GM21576 (cell line): Measurements from ENCODE around the gene PHF13.

ENCODE experiments used
- ATAC-seq: cut with Tn5 transposase; IDR thresholded peaks from one replicate; pipeline ENCODE4 v1.9.1; 2021; ENCODE audit warnings: mild to moderate bottlenecking, moderate library complexity; ENCODE audit not compliant: unreplicated experiment

PHF13 gene

DNA sequence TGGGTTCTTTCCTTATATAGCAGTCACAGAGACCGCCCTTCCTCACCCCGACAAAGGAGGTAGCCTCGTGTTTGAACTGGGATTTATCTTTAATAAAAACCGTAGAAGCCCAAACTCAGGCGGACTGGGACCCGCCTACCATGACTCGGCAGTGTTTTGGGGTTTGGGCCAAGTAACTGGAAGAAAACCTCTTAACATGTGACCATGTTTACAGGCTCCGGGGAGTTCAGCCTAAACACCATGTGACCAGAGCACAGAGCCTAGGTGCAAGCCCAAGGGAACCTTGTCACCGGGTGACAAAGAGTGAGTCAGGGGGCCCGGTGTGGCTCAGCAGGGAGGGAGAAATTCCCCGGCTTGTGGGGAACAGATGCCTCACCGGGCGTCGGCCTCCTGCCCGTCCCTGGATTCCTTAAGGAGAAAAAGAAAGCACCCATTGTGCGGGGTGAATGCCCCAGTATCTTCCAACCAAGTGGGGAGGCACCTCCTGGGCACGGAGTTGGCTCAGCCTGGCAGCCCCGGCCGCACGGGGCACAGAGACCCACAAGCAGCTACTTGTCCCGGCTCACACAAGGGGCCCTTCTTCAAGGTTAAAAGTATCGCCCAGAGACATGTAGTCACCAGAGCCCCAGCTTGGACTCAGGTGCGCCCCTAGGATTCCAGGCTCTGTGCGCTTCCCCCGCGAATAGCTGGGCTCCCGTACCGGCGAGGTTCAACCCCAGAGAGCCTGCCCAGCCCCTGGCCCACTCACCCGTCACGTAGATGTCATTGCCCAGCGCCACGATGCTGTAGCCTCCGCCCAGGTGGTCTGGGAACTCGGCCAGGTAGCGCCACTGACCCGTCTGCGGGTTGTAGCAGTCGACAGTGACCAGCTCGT lies 12.2 kb upstream of the PHF13 start:
- ATAC-seq: peak; percentile 39

DNA sequence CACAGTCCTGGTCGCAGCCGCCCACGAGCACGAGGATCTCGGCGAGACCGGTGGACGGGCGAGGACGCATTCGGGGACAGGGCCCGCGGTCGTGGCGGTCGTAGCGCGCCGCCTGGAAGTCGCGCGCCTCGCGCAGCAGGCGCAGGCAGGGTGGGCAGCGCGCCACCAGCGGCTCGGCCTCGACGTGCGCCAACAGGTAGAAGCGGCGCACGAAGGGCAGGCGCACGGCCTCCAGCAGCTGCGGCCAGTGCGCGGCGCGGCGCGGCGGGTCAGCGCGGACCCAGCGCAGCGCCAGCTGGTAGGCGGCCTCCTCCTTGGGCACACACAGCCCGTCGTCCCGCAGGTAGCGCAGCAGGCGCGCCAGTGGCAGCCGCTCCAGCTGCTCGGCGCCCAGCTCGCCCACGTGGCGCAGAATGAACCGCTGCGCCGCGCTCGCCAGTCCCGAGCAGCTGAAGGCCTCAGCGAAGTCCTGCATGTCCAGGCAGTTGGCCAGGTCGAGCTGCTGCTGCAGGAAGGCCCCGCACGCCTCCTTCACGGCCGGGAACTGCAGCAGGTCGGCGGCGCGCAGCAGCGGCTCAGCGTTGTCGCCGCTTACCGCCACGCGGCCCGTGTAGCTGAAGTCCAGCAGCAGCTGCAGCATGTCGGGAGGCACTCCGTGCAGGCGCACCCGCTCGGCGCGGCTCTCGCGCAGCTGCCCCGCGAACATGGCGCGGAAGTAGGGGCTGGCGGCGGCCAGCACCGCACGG lies 11.4 kb upstream of the PHF13 start:
- ATAC-seq: no peak

DNA sequence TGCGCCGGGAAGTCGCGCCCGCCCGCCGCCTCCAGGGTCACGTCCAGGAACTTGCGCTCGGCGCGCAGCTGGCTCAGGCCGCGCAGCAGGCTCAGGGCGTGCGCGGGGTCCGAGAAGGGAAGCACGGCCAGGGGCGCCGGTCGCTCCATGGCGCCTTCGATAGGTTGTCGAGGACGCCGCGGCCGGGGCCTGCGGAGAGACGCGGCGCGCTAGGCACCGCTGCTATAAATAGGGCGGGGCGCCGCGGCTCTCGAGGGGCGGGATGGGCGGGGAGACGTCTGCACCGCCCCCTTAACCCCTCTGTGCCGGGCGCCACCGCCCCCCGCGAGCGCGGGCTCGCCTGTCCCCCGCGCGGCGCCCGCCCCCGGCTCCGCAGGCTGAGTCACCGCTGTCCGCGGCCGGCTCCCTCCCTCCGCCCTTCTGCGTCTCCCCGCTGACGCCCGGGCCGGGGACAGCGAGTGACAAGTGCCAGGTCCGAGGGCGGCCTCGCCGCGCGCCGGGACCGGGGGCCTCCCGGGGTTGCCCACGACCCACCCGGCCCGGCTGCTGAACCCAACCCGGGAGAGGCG lies 10.8 kb upstream of the PHF13 start, which contains the start of gene KLHL21:
KLHL21 (minus strand) TSS at position 201 of the 569 bp plus-strand sequence; CDS start at position 149, 52 bp downstream.
- ATAC-seq: peak; percentile 39

DNA sequence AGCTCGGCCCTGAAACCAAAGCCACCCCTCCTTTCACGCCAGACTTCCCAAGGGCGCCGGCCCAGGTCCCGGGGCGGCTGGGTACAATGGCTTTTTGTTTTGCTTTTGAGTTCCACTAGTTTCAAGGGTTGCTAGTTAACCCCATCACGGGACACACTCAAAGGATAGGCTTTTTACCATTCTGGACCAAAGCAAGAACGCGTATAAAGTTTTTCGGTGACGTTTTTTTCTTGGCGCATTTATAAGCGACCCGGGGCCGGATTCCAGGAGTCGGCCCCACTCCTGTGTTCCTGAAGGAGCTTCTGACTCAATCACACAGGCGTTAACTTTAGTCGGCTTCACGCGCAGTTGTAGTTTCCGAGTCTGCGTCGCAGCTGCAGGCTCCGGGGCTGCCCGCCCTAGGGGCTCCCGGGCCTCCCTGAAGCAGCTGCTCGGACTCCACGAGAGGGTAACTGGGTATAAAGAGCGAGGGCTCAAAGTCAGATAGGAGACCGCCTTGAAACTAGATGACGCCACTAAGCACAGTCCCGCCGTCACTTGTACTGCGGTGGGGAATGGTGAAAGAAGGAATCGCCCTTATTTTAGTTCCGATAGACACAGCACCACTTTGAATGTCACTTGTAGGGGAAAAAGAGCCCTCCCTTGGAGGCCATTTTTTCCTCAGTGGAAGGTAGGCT lies 10.2 kb upstream of the PHF13 start:
- ATAC-seq: peak; percentile 17

DNA sequence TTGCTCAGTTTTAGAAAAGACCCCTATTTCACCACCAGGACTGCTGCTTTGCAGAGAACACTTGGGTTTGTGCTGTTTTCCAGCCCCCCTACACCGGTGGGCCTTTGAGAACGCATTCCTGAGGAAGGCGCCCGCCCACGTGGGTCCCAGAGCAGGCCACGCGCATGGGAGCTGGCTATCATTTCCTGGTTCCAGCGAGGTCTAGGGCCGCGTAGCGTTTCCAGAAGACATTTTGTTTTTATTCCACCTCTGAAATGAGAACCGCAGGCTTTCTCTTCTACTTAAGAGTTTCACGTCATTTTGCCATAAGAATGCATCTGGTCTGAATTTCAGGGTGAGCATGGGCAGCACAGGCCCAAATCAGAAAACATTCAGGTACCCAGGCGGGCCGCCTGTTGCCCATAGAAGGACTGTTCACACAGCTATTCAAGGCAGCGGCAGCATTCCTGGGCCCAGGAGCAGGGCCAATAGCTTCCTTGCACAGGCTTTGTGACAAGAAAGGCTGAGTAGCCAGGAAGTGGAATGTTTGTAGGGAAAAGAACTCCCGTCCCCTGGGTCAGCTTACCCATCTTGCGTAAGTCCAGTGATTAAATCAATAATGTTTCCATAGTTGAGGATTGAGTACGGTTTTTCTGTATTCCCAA lies 9.5 kb upstream of the PHF13 start:
- no peak for ATAC-seq

DNA sequence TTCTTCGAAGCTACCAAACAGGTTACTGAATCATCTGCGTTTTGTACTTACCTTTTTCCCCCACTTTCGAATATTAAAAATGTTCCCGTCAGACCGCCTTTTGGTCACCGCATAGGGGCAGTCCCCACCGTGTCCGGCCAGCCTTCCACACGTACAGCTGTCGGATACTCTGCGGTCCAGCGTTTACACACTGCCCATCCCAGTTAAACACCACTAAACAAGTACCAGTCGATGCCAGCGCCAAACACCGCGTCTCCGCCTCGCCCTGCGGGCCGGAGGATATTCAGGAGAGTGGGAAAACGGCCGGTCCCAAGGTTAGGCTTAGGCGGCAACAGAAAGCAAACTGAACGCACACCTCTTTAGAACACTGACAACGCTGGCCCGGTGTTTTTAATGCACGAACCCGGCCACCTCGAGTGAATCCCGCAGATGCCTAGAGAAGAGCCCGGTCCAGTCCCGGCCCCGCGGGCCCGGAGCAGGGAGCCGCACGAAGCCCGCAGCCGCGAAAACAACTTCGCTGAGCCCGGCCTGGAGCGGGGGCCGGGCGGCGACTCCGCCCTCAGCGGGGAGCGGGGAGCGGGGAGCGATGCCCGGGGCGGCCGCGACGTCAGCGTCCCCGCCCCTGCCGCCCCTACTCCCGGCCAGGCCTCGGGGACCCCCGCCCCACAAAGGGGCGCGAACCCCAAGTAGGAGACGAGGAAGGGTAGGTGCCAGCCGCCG lies 730 bp upstream of the PHF13 start:
- ATAC-seq: peak; percentile 30

DNA sequence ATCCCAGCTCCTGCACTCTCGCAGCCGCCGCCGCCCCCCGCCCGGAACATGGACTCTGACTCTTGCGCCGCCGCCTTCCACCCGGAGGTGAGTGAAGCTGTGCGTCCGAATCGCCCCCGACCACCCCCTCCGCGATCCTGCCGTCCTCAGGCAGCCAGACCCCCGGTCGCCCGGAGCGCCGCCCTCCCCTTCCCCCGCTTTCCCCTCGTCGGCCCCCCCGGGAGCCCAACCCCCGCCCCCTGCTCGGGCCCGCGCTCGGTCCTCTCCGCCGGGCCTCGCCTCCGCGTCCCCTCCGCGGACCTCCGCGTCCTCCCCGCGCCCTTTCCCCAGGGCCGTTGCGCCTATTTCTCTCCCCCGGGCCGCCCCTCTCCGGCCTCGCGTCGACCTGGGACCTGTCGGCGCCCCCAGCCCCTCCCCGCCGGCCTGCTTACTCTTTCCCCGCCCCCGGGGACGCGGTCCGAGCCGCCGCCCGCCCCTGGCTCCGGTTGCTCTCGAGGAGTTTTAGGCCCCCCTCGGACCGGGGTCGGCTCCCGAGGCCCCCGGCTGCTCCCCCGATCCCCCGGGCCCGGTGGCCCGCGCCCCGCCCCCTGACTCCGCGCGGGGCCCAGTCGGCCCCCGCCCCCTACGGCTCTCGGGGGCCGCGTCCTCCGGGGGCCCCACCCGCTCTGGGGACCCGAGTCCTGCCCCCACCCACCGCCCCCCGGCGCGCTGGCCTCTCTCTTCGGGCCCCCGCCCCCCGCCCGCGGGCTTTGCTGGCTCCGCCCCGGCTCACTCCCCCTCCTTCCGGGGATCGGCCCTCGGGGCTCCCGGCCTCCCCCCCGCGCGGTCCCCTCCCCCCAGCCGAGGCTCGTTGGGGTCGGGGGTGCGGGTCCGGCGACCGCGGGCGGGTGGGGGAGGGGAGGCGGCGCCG lies 743 bp downstream of the PHF13 start:
- ATAC-seq: no peak

DNA sequence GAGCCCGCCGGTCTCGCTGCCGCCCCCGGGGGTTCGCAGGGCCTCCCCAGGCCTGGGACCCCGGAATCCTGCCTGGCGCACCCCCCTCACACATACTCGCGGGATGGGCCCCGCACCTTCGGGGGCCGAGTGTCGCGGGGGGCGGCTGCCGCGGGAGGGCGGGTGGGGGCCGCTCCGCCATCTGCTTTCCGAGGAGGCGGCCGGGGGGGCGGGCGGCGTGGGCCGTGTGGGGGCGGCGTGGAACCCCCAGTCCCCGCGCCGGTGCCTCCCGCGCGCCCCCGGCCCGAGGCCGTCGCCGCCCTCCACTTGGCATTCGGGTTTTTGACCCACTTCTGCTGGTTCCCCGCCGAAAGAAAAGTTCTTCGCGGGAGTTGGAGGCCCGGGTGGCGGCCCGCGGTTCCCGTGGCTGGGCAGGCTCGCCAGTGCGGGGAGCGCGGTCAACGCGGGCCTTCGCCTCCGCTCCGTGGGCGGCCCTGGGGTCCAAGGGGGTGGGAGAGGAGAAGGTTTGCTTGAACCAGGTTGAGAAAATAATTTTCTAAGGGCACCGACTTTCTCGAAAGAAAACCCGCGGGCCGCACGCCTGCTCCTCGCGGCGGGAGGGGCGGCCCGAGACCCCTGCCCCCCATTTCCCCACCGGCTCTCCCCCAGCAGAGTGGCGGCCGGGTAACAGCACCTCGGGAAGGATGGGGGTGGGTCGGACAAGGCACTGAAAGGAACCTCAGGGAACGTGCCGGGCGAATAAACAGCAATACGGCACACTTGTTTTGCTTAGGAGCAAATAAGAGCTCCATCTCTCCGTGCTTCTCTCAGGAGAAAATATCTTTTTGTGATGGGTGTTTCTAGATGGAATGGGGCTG lies 1.6 kb downstream of the PHF13 start:
- ATAC-seq: no peak

DNA sequence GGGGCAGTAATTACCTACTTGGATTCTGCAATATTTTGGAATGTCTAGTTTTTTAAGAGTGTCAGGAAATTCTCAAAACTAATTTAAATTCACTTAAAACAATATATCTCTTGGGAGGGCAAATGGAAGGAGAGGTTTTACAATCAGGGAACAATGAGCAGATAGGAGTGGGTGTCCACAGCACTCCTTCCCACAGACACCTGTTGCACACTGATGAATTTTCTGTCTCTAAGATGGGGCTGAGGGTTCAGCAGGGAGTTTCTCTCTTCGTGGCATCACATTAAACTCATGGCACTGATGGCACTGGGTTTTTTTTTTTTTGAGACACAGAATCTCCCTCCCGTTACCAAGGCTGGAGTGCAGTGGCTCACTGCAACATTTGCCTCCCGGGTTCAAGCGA lies 5.5 kb downstream of the PHF13 start:
- ATAC-seq: no peak

DNA sequence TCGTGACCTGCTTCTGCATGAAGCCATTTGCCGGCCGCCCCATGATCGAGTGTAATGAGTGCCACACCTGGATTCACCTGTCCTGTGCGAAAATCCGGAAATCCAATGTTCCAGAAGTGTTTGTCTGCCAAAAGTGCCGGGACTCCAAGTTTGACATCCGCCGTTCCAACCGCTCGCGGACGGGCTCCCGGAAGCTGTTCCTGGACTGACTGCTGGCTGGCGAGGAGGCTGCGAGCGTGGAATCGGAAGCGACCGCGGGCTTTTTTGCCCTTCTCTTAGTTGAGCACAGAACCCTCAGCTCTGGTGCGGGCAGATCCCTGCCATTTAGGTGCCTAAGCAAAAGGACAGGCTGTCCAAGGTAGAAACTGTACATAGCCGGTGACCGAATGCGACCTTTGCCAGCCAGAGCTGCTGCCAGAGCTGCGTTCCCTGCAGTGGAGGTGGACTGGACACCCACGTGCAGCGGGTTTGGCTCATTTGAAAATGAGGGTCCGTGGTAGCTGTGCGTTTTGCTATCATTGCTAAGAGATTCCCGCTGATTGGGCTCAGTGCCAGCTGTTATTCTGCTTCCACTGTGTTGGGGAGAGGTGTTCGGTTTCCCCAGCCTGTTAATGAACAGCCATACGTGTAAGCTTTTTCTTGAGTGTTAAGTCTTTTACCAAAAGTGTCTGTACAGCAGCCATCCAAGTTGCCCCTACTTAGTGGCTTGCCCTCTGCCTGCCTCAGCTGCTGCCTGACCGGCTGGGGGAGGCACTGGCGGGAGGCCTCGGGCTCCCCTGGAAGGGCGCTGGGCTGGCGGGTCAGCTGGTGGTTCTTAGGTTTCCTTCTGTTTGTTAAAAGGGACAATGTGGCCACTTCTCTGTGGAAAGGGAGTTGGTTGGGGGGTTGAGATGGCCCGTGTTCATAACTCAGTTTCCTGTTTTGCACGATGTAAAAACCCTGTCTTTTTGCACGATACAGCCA lies 8.2 kb downstream of the PHF13 start:
- no peak for ATAC-seq

DNA sequence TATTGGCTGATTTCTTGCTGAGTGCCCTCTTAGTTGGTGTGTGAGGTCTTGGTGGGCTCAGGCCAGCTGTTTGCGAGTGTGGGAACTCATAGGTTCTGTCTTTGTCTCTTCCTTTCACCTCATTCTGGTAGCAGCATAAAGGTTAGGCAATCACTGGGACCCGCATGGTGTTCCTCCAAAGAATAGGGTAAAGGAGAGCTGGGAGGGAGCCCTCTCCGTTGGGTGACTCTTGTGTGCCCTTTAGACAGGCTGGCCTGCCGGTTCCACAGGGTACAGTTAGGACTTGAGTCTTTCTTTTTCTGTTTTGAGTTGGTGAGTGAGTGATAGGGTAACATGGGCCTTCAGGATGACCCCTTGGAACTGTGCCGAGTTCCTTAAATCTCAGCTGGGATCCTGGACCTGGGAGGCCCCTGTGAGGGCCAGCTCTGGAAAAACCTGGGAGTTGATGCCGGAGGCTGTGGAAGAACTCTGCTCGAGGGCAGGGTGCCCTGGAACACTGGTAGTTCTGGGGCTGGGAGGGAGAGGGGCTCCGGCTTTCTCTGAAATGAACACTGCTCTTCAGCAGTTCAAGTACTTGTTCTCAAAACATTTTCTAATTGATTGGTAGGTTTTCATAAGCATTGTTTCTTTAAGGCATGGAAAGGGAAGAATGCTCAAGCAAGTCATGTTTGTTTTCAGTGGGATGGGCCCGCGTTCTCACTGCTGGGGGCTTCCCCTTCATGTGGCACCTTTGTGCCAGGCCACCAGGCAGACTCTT lies 9.0 kb downstream of the PHF13 start:
- ATAC-seq: no peak

DNA sequence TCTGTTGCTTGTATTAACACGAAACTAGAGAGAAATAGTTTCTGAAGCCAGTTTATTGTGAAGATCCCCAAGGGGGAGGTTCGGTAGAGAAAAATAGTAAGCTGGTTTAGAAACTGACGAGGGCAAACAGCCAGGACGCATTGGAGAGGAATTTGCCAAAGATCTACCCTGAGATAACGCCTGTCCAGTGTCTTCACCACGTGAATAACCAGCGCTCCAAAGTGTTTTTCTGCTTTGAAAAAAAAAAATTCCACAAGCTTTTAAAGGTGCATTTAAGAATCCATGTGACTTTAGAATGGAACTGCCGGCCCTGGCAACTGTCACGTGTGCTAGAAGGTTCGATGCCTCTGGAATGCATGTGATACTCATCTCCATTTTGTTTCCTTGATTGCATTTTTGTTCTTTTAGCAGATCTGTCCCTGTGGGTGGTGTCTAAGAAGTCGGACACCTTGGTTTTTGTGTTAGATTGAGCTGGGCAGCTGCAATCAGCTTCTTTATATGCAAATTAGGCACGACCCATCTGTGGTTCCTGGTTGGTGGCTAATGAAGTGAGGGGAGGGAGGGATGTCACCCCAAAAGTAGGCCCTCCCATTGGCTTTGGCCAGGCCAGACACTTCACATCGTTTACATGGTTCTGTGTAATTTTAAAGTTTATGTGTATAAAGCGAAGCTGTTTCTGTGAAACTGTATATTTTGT lies 9.9 kb downstream of the PHF13 start:
- no peak for ATAC-seq

DNA sequence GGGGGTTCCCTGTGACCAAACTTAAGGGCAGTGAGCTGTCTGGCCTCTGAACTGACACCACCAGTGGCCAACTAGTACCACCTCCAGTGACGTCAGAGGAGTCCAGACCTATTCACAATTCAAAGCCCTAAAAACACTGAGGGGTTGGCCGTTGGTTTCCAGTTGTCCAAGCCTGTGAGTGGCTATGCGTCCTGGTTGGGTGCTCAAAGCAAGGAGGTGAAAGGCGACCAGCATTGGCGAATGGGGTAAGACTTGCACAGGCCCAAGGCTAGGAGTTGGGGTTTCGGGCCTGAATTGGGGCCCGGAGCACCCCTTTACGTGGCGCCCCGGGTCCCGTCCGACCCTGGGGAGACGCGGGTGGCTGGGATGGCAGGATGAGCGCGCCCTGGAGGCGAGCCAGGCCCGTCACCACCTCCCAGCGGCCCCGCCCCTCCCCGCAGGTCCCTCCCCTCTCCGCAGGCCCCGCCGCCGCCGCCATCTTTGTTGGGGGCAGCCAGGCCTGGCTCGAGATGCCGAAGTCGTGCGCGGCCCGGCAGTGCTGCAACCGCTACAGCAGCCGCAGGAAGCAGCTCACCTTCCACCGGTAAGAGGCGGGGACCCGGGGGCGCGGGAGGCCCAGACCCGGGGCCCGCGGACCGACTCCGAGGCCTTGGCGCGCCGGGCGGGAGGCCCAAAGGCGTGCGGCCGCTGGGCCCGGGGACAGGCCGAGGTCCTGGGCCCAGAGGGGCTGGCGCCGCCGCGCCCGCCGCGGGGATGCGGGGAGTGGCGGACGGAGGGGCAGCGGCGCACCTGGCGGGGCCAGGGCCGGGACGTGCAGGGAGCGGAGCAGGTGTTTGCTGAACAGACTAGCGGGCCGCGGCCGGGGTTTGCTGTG lies 11.4 kb downstream of the PHF13 start, which contains the start of gene THAP3:
THAP3 (plus strand) TSS at position 159 of the 874 bp plus-strand sequence; CDS start at position 510, 351 bp downstream.
- ATAC-seq: peak; percentile 81

DNA sequence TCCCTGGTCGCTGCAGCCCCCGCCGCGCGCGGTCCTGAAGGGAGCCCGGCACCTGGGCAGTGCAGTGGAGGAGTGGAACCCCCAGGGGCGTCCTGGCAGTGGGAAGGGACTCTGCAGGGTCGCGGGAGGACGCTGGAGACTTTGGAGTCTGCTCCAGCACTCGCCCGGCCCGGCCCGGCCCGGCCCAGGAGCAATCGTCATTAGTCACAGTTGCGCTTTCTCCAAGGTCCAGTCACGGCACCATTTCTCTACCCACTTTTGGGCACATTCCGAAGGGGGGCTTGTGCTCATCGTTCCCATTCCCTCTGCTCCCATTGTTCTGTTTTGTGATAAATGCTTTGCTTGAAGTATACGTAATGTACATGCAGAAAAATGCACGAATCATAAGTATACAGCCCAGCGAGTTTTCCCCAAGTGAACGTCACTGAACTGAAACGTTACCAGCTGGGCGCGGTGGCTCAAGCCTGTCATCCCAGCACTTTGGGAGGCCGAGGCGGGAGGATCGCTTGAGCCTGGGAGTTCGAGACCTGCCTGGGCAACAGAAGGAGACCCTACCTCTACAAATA lies 12.1 kb downstream of the PHF13 start:
- no peak for ATAC-seq
